ENCODE data around the gene COL23A1. TPM values are rescaled to one million over a fixed set of nuclear protein-coding genes. Genes with fewer than 3 reads are reported as not detected.

Gene COL23A1
- polyA plus RNA-seq, 2 of the 4 experiments (the other 2 are of a cell fraction), result not detected

DNA sequence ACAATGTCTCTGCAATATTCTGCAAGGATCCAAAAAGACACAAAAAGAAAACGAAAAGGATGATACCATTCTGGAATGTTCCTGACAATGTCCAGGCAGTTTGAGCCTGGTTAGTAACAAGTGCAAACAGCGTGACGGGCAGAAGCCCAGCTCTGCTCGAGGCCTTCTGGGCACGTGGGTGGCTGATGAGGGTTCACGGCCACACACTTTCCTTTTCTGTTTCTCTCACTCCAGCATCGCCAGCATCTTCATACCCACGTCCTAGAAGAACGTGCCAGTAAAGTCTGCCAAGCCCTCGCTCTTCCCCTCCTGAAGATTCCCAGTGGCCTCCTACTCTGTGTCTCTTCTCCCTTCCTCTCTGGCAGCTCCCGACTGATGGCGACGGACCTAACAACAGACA lies 36.7 kb downstream of the COL23A1 start:
- Histone ChIP-seq H3K4me2 (no peak overlapping the region), H3K4me3 (no peak overlapping the region), H3K4me1 (no peaks in the 10 kb centered on the region), H3K9me3 (peaks cover 22% of the 10 kb centered on the region; the same call in 2 of the 3 replicates), H3K27ac (no peak overlapping the region)
- no peak for DNase-seq (ENCODE audit: low read depth in 1 of 2, low spot score in 1 of 2)
- ChIA-PET POLR2A (no interaction called here), CTCF (no interaction called here)
- no peak for FAIRE-seq
- WGBS (ENCODE audit: missing lambda C conversion rate), result 39% methylated on average over 13 of the region's 13 CpGs
- no peak for TF ChIP-seq NR3C1 (IDR thresholded peaks at IDR 0.05)
- TF ChIP-seq, protein P1, sequence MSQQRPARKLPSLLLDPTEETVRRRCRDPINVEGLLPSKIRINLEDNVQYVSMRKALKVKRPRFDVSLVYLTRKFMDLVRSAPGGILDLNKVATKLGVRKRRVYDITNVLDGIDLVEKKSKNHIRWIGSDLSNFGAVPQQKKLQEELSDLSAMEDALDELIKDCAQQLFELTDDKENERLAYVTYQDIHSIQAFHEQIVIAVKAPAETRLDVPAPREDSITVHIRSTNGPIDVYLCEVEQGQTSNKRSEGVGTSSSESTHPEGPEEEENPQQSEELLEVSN (IDR thresholded peaks at IDR 0.05; ENCODE audit: borderline replicate concordance, low read depth), result no peak
- TF ChIP-seq ESRRA (IDR thresholded peaks at IDR 0.05; ENCODE audit: borderline replicate concordance, low read length), result no peak
- TF ChIP-seq, protein P2, sequence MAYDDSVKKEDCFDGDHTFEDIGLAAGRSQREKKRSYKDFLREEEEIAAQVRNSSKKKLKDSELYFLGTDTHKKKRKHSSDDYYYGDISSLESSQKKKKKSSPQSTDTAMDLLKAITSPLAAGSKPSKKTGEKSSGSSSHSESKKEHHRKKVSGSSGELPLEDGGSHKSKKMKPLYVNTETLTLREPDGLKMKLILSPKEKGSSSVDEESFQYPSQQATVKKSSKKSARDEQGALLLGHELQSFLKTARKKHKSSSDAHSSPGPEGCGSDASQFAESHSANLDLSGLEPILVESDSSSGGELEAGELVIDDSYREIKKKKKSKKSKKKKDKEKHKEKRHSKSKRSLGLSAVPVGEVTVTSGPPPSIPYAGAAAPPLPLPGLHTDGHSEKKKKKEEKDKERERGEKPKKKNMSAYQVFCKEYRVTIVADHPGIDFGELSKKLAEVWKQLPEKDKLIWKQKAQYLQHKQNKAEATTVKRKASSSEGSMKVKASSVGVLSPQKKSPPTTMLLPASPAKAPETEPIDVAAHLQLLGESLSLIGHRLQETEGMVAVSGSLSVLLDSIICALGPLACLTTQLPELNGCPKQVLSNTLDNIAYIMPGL (CRISPR knock-in tag; IDR thresholded peaks at IDR 0.05; ENCODE audit: borderline replicate concordance), result no peak
- no peak for ATAC-seq

DNA sequence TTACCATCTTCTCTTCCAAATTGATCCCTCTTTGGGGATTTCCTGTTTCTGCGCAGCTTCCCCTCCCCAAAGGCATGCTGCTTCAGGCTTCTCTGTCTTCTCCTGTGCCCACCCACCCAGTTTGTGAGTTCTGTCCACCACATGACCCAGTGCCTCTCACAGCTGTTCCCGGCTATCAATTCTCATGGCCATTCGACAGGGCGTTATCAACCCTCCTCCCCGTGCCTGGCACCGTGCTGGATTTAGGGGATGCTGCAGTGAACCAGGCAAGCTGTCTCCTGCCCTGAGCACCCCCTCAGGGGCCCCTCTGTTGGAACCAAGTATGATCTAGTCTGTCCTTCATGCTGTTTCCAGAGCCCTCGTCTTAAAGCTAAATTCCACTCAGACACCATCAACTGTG lies 38.7 kb downstream of the COL23A1 start:
- ChIA-PET CTCF (interaction anchor here (0.6 to 1.8 kb wide), 5 partner anchors 262 to 1864 kb away, joined by 3 to 10 read pairs (median 3); no protein-coding TSS in a partner anchor), POLR2A (no interaction called here)
- TF ChIP-seq EHMT2 (IDR thresholded peaks at IDR 0.05; ENCODE audit: low read depth) (no peak), HOXB13 (CRISPR knock-in tag; IDR thresholded peaks at IDR 0.05; ENCODE audit: low read depth) (no peak), JUN (IDR thresholded peaks at IDR 0.05) (no peak), TFCP2L1 (CRISPR knock-in tag; IDR thresholded peaks at IDR 0.05) (no peak), RAD21 (conservative IDR thresholded peaks at IDR 0.05 in 1 of 2, IDR thresholded peaks at IDR 0.05 in 1 of 2) (no peak), HOXA7 (CRISPR knock-in tag; IDR thresholded peaks at IDR 0.05) (no peak), HDAC2 (IDR thresholded peaks at IDR 0.05) (no peak), RCOR1 (IDR thresholded peaks at IDR 0.05; ENCODE audit: low read depth, low read length) (no peak), NR3C1 (IDR thresholded peaks at IDR 0.05) (no peak), RNF2 (IDR thresholded peaks at IDR 0.05; ENCODE audit: borderline replicate concordance, low read depth) (no peak), FOSB (CRISPR knock-in tag; IDR thresholded peaks at IDR 0.05) (no peak), SREBF2 (IDR thresholded peaks at IDR 0.05) (no peak), RARB (CRISPR knock-in tag; IDR thresholded peaks at IDR 0.05) (no peak)
- TF ChIP-seq, protein P3, sequence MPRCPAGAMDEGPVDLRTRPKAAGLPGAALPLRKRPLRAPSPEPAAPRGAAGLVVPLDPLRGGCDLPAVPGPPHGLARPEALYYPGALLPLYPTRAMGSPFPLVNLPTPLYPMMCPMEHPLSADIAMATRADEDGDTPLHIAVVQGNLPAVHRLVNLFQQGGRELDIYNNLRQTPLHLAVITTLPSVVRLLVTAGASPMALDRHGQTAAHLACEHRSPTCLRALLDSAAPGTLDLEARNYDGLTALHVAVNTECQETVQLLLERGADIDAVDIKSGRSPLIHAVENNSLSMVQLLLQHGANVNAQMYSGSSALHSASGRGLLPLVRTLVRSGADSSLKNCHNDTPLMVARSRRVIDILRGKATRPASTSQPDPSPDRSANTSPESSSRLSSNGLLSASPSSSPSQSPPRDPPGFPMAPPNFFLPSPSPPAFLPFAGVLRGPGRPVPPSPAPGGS (IDR thresholded peaks at IDR 0.05), result no peak
- TF ChIP-seq, protein P2 (CRISPR knock-in tag; IDR thresholded peaks at IDR 0.05; ENCODE audit: borderline replicate concordance), result no peak
- TF ChIP-seq, protein P4, sequence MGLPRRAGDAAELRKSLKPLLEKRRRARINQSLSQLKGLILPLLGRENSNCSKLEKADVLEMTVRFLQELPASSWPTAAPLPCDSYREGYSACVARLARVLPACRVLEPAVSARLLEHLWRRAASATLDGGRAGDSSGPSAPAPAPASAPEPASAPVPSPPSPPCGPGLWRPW (IDR thresholded peaks at IDR 0.05), result no peak
- Histone ChIP-seq H3K27ac (no peak overlapping the region), H3K4me1 (no peaks in the 10 kb centered on the region), H3K9me3 (peaks cover 18% of the 10 kb centered on the region; the same call in 2 of the 3 replicates), H3K4me3 (no peak overlapping the region), H3K4me2 (no peak overlapping the region)
- 42% methylated on average over 6 of the region's 7 CpGs for WGBS (ENCODE audit: missing lambda C conversion rate)
- no peak for ATAC-seq
- FAIRE-seq, result no peak
- DNase-seq (ENCODE audit: low read depth in 1 of 2, low spot score in 1 of 2), result no peak

Measured in A549 (cell line).